IMR-90 (cell line): ENCODE measurements around the gene TLR6. TPM values are rescaled to one million over a fixed set of nuclear protein-coding genes. Genes with fewer than 3 reads are reported as not detected.

Experiments
- ATAC-seq: fragments of 200-7000 bp; cut with Tn5 transposase; 2 replicates; pipeline ENCODE4 v1.9.1; 2020; ENCODE audit warnings: low read depth, mild to moderate bottlenecking, moderate library complexity
- BruUV-seq: library from RNA; stranded (reverse); fragments of 400-500 nt; replicated peaks from 2 replicates; lab custom pipeline; 2021; lab: Mats Ljungman, UMichigan
- CTCF ChIA-PET: fragments of 300-600 bp; formaldehyde crosslinking; extraction: SDS; loops from one replicate; lab custom pipeline; 2021; ENCODE audit warnings: antibody characterized with exemption; lab: Yijun Ruan, JAX
- POLR2A ChIA-PET: fragments of 300-600 bp; sonication (Branson Sonifier 250); formaldehyde crosslinking; loops from one replicate; lab custom pipeline; 2022; ENCODE audit warnings: antibody characterized with exemption; ENCODE audit not compliant: unreplicated experiment; lab: Charles Lee
- DNase-seq: peaks from one replicate; pipeline ENCODE4 v3.0.0; 2013
- H2AFZ ChIP-seq: replicated peaks from 2 replicates; pipeline ENCODE3; 2013; ENCODE audit warnings: low read length, mild to moderate bottlenecking; ENCODE audit not compliant: poor library complexity
- H2AK5ac ChIP-seq: 2 replicates; pipeline ENCODE4 v1.6.1; 2013; ENCODE audit warnings: low read depth, low read length, inconsistent platforms
- H2AK9ac ChIP-seq: replicated peaks from 2 replicates; pipeline ENCODE3; 2013; ENCODE audit warnings: mild to moderate bottlenecking, low read depth, low read length, moderate library complexity; ENCODE audit not compliant: poor library complexity
- H2BK120ac ChIP-seq: 2 replicates; pipeline ENCODE4 v1.6.1; 2013; ENCODE audit warnings: low read depth, low read length, inconsistent platforms
- H2BK15ac ChIP-seq: 3 replicates; pipeline ENCODE4 v1.6.1; 2013; ENCODE audit warnings: low read depth, low read length, inconsistent platforms
- H2BK20ac ChIP-seq: 2 replicates; pipeline ENCODE4 v1.6.1; 2013; ENCODE audit warnings: low read depth, mild to moderate bottlenecking, inconsistent platforms, low read length, moderate library complexity
- H2BK5ac ChIP-seq: 2 replicates; pipeline ENCODE4 v1.6.1; 2013; ENCODE audit warnings: mild to moderate bottlenecking, low read depth, low read length, inconsistent platforms; ENCODE audit not compliant: poor library complexity, severe bottlenecking
- H3K14ac ChIP-seq: replicated peaks from 2 replicates; pipeline ENCODE4 v1.6.1; 2013; ENCODE audit warnings: low read depth, low read length, inconsistent platforms
- H3K18ac ChIP-seq: 2 replicates; pipeline ENCODE4 v1.6.1; 2013; ENCODE audit warnings: low read depth, low read length, control low read depth
- H3K23ac ChIP-seq: 2 replicates; pipeline ENCODE4 v1.6.1; 2013; ENCODE audit warnings: low read depth, low read length, inconsistent platforms
- H3K27ac ChIP-seq: 2 replicates; pipeline ENCODE4 v1.5.1; 2013; ENCODE audit warnings: mild to moderate bottlenecking, control low read depth, low read length; ENCODE audit not compliant: insufficient read depth
- H3K27me3 ChIP-seq: 2 replicates; pipeline ENCODE4 v1.6.1; 2013; ENCODE audit warnings: low read length; ENCODE audit not compliant: control insufficient read depth, insufficient read depth
- H3K36me3 ChIP-seq: 2 replicates; pipeline ENCODE4 v1.6.1; 2013; ENCODE audit warnings: low read length, mixed read lengths; ENCODE audit not compliant: control insufficient read depth, insufficient read depth
- H3K4ac ChIP-seq: 2 replicates; pipeline ENCODE4 v1.6.1; 2013; ENCODE audit warnings: low read depth, low read length, inconsistent platforms
- H3K4me1 ChIP-seq: 2 replicates; pipeline ENCODE4 v1.6.1; 2013; ENCODE audit warnings: low read length, mixed read lengths; ENCODE audit not compliant: control insufficient read depth, insufficient read depth
- H3K4me2 ChIP-seq: 2 replicates; pipeline ENCODE4 v1.6.1; 2013; ENCODE audit warnings: low read depth, mild to moderate bottlenecking, control low read depth, low read length, moderate library complexity
- H3K4me3 ChIP-seq: 2 replicates; pipeline ENCODE4 v1.5.1; 2013; ENCODE audit warnings: low read depth, mild to moderate bottlenecking, control low read depth, low read length, moderate library complexity; ENCODE audit not compliant: insufficient read depth
- H3K56ac ChIP-seq: 2 replicates; pipeline ENCODE4 v1.6.1; 2013; ENCODE audit warnings: low read length, inconsistent platforms; ENCODE audit not compliant: insufficient read depth; ENCODE audit errors: extremely low read depth
- H3K79me1 ChIP-seq, 2 experiments: 2 replicates each; pipeline ENCODE4 v1.6.1; 2013; ENCODE audit warnings: low read length in 2 of 2, inconsistent platforms in 1 of 2, low read depth in 1 of 2
- H3K9ac ChIP-seq: 2 replicates; pipeline ENCODE4 v1.6.1; 2013; ENCODE audit warnings: low read depth, low read length, control low read depth
- H3K9me1 ChIP-seq: 2 replicates; pipeline ENCODE4 v1.6.1; 2013; ENCODE audit warnings: low read length, inconsistent platforms; ENCODE audit not compliant: insufficient read depth
- H3K9me3 ChIP-seq: 2 replicates; pipeline ENCODE4 v1.6.1; 2013; ENCODE audit warnings: low read length; ENCODE audit not compliant: control insufficient read depth, insufficient read depth
- H4K20me1 ChIP-seq: 2 replicates; pipeline ENCODE4 v1.6.1; 2013; ENCODE audit warnings: low read length, inconsistent platforms; ENCODE audit not compliant: insufficient read depth
- H4K5ac ChIP-seq: 2 replicates; pipeline ENCODE4 v1.6.1; 2013; ENCODE audit warnings: mild to moderate bottlenecking, low read depth, low read length, control low read depth
- H4K8ac ChIP-seq, 2 experiments: 2 replicates each; pipeline ENCODE4 v1.6.1; 2013; ENCODE audit warnings: low read depth in 2 of 2, low read length in 2 of 2, control low read depth in 1 of 2, inconsistent platforms in 1 of 2
- H4K91ac ChIP-seq: 2 replicates; pipeline ENCODE4 v1.6.1; 2013; ENCODE audit warnings: low read depth, low read length, inconsistent platforms; ENCODE audit not compliant: insufficient read depth
- NFE2L2 ChIP-seq: fragments of 150-350 bp; IDR thresholded peaks from 2 replicates; pipeline ENCODE4 v1.6.1; 2016; ENCODE audit warnings: low read depth, mild to moderate bottlenecking, low read length
- WGBS, 2 experiments: methylation state at CpG; one replicate each; pipeline versions ENCODE4 v1.1.5 to v1.1.7; 2013; ENCODE audit warnings: missing lambda C conversion rate in 2 of 2; ENCODE audit not compliant: insufficient read length in 1 of 2; ENCODE audit errors: extremely low coverage in 2 of 2; 5-methylcytosine and 5-hydroxymethylcytosine counted together
- dilution Hi-C: fragments of 300-500 bp; cut with HindIII; formaldehyde crosslinking; loops from one replicate; pipeline ENCODE4 v1.14.3; 2018; ENCODE audit warnings: low sequenced_read_pairs; ENCODE audit not compliant: unreplicated experiment
- in situ Hi-C: fragments of 300-500 bp; cut with MboI; formaldehyde crosslinking; loops from 3 replicates; pipeline ENCODE4 v1.14.3; 2019; ENCODE audit warnings: low sequenced_read_pairs, inconsistent platforms, mixed read lengths
- intact Hi-C: fragments of 100-400 bp; cut with micrococcal nuclease; formaldehyde crosslinking; loops from 2 replicates; pipeline ENCODE4 v1.10.0; 2022
- polyA plus RNA-seq, 3 experiments: library from polyadenylated mRNA; depleted of rRNA; stranded (reverse); fragments of >200 nt; gene quantifications; 2 replicates each; pipeline ENCODE4 v1.2.3, GENCODE V29; 2012; ENCODE audit warnings: low replicate concordance in 1 of 3
- total RNA-seq: library from RNA; depleted of rRNA; stranded (reverse); fragments of >200 nt; gene quantifications from 2 replicates; pipeline ENCODE4 v1.2.3, GENCODE V29; 2012

Gene TLR6
- total and polyA plus RNA-seq, 2 of the 4 experiments (the other 2 are of a cell fraction) = 1.4 to 3.9 TPM

- Histone ChIP-seq H3K4ac (no peak overlapping the region), H4K5ac (no peak overlapping the region), H4K91ac (no peak overlapping the region), H2BK5ac (no peak overlapping the region), H2AFZ (no peak overlapping the region), H3K23ac (no peak overlapping the region), H3K4me1 (no peaks in the 10 kb centered on the region), H3K9me1 (no peaks in the 10 kb centered on the region), H2AK9ac (no peak overlapping the region), H3K18ac (no peak overlapping the region), H3K27ac (no peak overlapping the region), H3K36me3 (no peaks in the 10 kb centered on the region), H4K8ac (no peak overlapping the region), H2AK5ac (no peak overlapping the region), H4K20me1 (no peaks in the 10 kb centered on the region), H3K79me1 (no peaks in the 10 kb centered on the region), H2BK120ac (no peak overlapping the region), H3K14ac (no peak overlapping the region), H3K56ac (no peak overlapping the region), H3K4me2 (no peak overlapping the region), H2BK20ac (no peak overlapping the region), H3K27me3 (peaks cover 4% of the 10 kb centered on the region), H3K4me3 (no peak overlapping the region), H3K9ac (no peak overlapping the region), H3K9me3 (no peaks in the 10 kb centered on the region), H2BK15ac (no peak overlapping the region)
- no peak for TF ChIP-seq NFE2L2
- intact Hi-C loops (loop anchor here (2.0 kb wide), 1 partner anchor 74 kb away; the partner anchor contains the start of gene TLR6), dilution Hi-C loops (no loop called here), in situ Hi-C loops (no loop called here)
- ATAC-seq = no peak
- POLR2A ChIA-PET = no interaction called here
- DNase-seq = no peak
- WGBS, 2 experiments = no CpG with 5 or more reads among the region's 8 CpGs
- no TSS peak for BruUV-seq
- CTCF ChIA-PET = interaction anchor here (1.0 to 2.0 kb wide), 12 partner anchors 8 to 73 kb away, joined by 3 to 10 read pairs (median 4); no protein-coding TSS in a partner anchor
Measured at GRCh38 chr4:38783109-38783460, 73.5 kb downstream of the TLR6 start.
